ENCODE data around the gene GPX1.

- TF ChIP-seq, protein P1, sequence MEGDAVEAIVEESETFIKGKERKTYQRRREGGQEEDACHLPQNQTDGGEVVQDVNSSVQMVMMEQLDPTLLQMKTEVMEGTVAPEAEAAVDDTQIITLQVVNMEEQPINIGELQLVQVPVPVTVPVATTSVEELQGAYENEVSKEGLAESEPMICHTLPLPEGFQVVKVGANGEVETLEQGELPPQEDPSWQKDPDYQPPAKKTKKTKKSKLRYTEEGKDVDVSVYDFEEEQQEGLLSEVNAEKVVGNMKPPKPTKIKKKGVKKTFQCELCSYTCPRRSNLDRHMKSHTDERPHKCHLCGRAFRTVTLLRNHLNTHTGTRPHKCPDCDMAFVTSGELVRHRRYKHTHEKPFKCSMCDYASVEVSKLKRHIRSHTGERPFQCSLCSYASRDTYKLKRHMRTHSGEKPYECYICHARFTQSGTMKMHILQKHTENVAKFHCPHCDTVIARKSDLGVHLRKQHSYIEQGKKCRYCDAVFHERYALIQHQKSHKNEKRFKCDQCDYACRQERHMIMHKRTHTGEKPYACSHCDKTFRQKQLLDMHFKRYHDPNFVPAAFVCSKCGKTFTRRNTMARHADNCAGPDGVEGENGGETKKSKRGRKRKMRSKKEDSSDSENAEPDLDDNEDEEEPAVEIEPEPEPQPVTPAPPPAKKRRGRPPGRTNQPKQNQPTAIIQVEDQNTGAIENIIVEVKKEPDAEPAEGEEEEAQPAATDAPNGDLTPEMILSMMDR (IDR thresholded peaks at IDR 0.05; ENCODE audit: low read depth, low read length, missing input control): no peak
- TF ChIP-seq REST (IDR thresholded peaks at IDR 0.05) (no peak), RAD21 (IDR thresholded peaks at IDR 0.05) (no peak), GABPA (IDR thresholded peaks at IDR 0.05 in 1 of 2, conservative IDR thresholded peaks at IDR 0.05 in 1 of 2) (no peak), EGR1 (IDR thresholded peaks at IDR 0.05; ENCODE audit: low read depth in 2 of 2) (no peak), SP1 (IDR thresholded peaks at IDR 0.05) (no peak), YY1 (IDR thresholded peaks at IDR 0.05) (no peak), RXRA (IDR thresholded peaks at IDR 0.05) (no peak), NR2F2 (IDR thresholded peaks at IDR 0.05) (no peak), JUND (IDR thresholded peaks at IDR 0.05) (no peak), FOXA1 (IDR thresholded peaks at IDR 0.05) (no peak), HNF4A (conservative IDR thresholded peaks at IDR 0.05) (no peak)
- TF ChIP-seq, protein P2, sequence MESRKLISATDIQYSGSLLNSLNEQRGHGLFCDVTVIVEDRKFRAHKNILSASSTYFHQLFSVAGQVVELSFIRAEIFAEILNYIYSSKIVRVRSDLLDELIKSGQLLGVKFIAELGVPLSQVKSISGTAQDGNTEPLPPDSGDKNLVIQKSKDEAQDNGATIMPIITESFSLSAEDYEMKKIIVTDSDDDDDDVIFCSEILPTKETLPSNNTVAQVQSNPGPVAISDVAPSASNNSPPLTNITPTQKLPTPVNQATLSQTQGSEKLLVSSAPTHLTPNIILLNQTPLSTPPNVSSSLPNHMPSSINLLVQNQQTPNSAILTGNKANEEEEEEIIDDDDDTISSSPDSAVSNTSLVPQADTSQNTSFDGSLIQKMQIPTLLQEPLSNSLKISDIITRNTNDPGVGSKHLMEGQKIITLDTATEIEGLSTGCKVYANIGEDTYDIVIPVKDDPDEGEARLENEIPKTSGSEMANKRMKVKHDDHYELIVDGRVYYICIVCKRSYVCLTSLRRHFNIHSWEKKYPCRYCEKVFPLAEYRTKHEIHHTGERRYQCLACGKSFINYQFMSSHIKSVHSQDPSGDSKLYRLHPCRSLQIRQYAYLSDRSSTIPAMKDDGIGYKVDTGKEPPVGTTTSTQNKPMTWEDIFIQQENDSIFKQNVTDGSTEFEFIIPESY (IDR thresholded peaks at IDR 0.05): no peak
- TF ChIP-seq, protein P3, sequence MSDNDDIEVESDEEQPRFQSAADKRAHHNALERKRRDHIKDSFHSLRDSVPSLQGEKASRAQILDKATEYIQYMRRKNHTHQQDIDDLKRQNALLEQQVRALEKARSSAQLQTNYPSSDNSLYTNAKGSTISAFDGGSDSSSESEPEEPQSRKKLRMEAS (IDR thresholded peaks at IDR 0.05): no peak
Observed at GRCh38 chr3:49349348-49350114, 8.6 kb downstream of the GPX1 start.
